Smooth muscle cell (in vitro differentiated cells): ENCODE results near the gene RPL36A. TPM values are rescaled to one million over a fixed set of nuclear protein-coding genes. Genes with fewer than 3 reads are reported as not detected.
A peak's percentile ranks its signal among the peaks of the same experiment; 100 is the strongest.

Experiments used
- DNase-seq: peaks from one replicate; lab custom pipeline; 2025; ENCODE audit not compliant: unreplicated experiment; lab: John Stamatoyannopoulos, UW
- H2AFZ ChIP-seq: fragments of 200-600 bp; sonication (generic); 2 replicates; pipeline ENCODE4 v1.6.0; 2016; ENCODE audit warnings: antibody characterized with exemption, low read depth, mild to moderate bottlenecking
- H3F3A ChIP-seq: fragments of 200-600 bp; sonication (generic); 2 replicates; pipeline ENCODE4 v1.6.0; 2017; ENCODE audit warnings: antibody characterized with exemption, low read depth
- H3K27ac ChIP-seq: fragments of 200-600 bp; sonication (generic); 2 replicates; pipeline ENCODE4 v1.5.1; 2016; ENCODE audit warnings: low read depth, mild to moderate bottlenecking
- H3K27me3 ChIP-seq: fragments of 200-600 bp; sonication (generic); 2 replicates; pipeline ENCODE4 v1.6.1; 2016; ENCODE audit warnings: low read depth, mild to moderate bottlenecking
- H3K36me3 ChIP-seq: fragments of 200-600 bp; sonication (generic); 2 replicates; pipeline ENCODE4 v1.5.1; 2016; ENCODE audit warnings: low read depth
- H3K4me1 ChIP-seq: fragments of 200-600 bp; sonication (generic); 2 replicates; pipeline ENCODE4 v1.5.1; 2016; ENCODE audit warnings: low read depth
- H3K4me2 ChIP-seq: fragments of 200-600 bp; sonication (generic); 2 replicates; pipeline ENCODE4 v1.6.0; 2016; ENCODE audit warnings: mild to moderate bottlenecking
- H3K4me3 ChIP-seq: fragments of 200-600 bp; sonication (generic); 2 replicates; pipeline ENCODE4 v1.5.1; 2016; ENCODE audit warnings: mild to moderate bottlenecking
- H3K79me2 ChIP-seq: fragments of 200-600 bp; sonication (generic); 2 replicates; pipeline ENCODE4 v1.6.0; 2016; ENCODE audit warnings: low read depth, mild to moderate bottlenecking
- H3K9ac ChIP-seq: fragments of 200-600 bp; sonication (generic); 2 replicates; pipeline ENCODE4 v1.6.0; 2016; ENCODE audit warnings: low read depth
- H3K9me3 ChIP-seq: fragments of 200-600 bp; sonication (generic); replicated peaks from 2 replicates; pipeline ENCODE4 v1.5.1; 2016; ENCODE audit warnings: low read depth
- H4K20me1 ChIP-seq: fragments of 200-600 bp; sonication (generic); 2 replicates; pipeline ENCODE4 v1.6.0; 2016; ENCODE audit warnings: low read depth
- WGBS: methylation state at CpG from one replicate; pipeline ENCODE4 v1.1.7; 2016; ENCODE audit warnings: low lambda C conversion rate; 5-methylcytosine and 5-hydroxymethylcytosine counted together
- polyA plus RNA-seq: library from polyadenylated mRNA; unstranded; fragments of >200 nt; fragmentation: Nextera tagmentation; extraction: Ambion mirVana; gene quantifications from 2 replicates; pipeline ENCODE4 v1.2.1, GENCODE V29; 2016
- total RNA-seq: library from RNA; depleted of rRNA; stranded (reverse); fragments of >200 nt; gene quantifications from 2 replicates; pipeline ENCODE4 v1.2.3, GENCODE V29; 2014
- TF ChIP-seq, protein P1 (sequence below): fragments of 200-600 bp; sonication (generic); IDR thresholded peaks from 2 replicates; pipeline ENCODE4 v1.5.1; 2017; ENCODE audit warnings: borderline replicate concordance, mild to moderate bottlenecking, antibody characterized with exemption; ENCODE audit not compliant: insufficient read depth, poor library complexity, severe bottlenecking

Gene RPL36A
- total and polyA plus RNA-seq, 2 experiments from 2014 or later, result 301 to 3,414 TPM

DNA sequence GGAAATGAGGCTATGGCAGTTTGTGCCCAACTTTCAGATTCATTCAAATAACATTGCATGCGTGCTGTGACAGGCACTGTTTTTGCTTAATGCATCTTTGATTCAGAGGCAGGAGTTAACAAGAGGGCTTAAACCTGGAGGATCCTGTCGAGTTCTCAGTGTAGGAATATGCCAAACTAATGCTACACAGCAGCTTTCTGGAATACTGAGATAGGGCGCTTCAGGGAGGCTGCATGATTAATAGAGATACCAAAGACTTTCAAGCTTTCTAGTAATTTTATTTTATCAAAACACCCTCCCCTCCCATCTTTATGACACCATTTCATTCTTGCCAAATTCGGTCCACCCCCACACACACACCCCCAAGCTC is 41.6 kb upstream of the RPL36A start:
- H3F3A ChIP-seq, result no peaks in the 10 kb centered on the region
- no peak overlapping the region for H3K27ac ChIP-seq
- no peak for DNase-seq
- no peaks in the 10 kb centered on the region for H3K27me3 ChIP-seq
- peaks cover 11% of the 10 kb centered on the region for H3K79me2 ChIP-seq
- H3K9ac ChIP-seq, result no peak overlapping the region
- peak overlapping the region; percentile 96 for H2AFZ ChIP-seq
- WGBS, result 63% methylated on average over 4 of the region's 4 CpGs
- H3K36me3 ChIP-seq, result no peaks in the 10 kb centered on the region
- peak overlapping the region; percentile 87 for H3K4me3 ChIP-seq
- H3K9me3 ChIP-seq, result no peaks in the 10 kb centered on the region
- H3K4me2 ChIP-seq, result peak overlapping the region; percentile 84
- H3K4me1 ChIP-seq, result peaks cover 4% of the 10 kb centered on the region
- no peaks in the 10 kb centered on the region for H4K20me1 ChIP-seq
- TF ChIP-seq, protein P1, sequence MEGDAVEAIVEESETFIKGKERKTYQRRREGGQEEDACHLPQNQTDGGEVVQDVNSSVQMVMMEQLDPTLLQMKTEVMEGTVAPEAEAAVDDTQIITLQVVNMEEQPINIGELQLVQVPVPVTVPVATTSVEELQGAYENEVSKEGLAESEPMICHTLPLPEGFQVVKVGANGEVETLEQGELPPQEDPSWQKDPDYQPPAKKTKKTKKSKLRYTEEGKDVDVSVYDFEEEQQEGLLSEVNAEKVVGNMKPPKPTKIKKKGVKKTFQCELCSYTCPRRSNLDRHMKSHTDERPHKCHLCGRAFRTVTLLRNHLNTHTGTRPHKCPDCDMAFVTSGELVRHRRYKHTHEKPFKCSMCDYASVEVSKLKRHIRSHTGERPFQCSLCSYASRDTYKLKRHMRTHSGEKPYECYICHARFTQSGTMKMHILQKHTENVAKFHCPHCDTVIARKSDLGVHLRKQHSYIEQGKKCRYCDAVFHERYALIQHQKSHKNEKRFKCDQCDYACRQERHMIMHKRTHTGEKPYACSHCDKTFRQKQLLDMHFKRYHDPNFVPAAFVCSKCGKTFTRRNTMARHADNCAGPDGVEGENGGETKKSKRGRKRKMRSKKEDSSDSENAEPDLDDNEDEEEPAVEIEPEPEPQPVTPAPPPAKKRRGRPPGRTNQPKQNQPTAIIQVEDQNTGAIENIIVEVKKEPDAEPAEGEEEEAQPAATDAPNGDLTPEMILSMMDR, result no peak

DNA sequence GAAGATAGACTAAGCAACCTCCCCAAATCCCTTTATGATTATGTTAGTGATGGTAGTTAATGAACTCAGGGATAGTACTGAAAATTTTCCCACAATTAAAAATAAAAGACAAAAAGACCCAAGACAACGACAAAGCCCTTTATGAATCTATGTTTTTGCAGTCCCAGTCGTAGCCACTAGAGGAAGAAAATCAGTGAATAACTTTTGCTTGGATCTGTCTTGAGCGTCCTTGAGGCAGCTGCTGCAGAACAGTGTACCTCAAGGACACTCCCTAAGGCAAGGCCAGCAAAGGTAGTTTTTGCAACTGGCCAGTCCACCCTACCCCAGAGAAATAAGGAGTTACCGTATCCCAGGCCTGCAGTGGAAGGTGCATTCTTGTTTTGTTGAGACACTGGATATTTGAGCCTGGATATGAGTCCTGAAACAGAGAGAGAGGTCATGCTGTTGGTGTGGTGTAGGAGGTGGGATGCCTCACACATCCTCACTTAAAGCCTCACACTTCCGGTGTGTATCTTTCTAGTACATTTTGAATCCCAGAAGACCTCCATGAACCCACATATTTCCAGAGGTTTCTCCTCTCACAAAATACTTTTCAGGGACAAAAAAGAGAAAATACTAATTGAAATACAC is 33.5 kb upstream of the RPL36A start:
- TF ChIP-seq, protein P1, result peak; percentile 28
- no peaks in the 10 kb centered on the region for H3K79me2 ChIP-seq
- no peak overlapping the region for H2AFZ ChIP-seq
- no peaks in the 10 kb centered on the region for H3K4me1 ChIP-seq
- no peaks in the 10 kb centered on the region for H3K36me3 ChIP-seq
- H3K4me2 ChIP-seq, result no peak overlapping the region
- 48% methylated on average over 5 of the region's 5 CpGs for WGBS
- no peaks in the 10 kb centered on the region for H3K27me3 ChIP-seq
- H3K9ac ChIP-seq, result no peak overlapping the region
- no peak overlapping the region for H3K27ac ChIP-seq
- DNase-seq, result no peak
- no peak overlapping the region for H3K4me3 ChIP-seq
- no peaks in the 10 kb centered on the region for H4K20me1 ChIP-seq
- H3K9me3 ChIP-seq, result no peaks in the 10 kb centered on the region
- no peaks in the 10 kb centered on the region for H3F3A ChIP-seq

DNA sequence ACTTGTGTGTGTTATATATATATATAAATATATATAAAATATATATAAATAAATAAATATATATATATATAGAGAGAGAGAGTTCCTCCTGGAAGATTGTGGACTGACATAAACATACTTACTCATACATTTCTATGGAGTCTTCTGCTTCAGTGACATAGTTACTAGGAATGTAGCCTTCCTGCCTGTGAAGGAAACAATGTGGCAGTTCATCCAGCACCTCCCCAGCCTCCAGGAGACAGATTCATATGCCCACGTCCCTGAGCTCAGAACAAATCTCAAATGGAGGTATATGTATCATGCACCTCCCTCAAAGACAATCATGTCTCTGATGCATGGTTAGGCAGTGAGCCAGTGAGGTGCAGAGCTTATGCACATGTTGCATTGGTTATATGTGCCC is 30.8 kb upstream of the RPL36A start:
- Histone ChIP-seq H3K27ac (no peak overlapping the region), H3F3A (no peaks in the 10 kb centered on the region), H3K9ac (no peak overlapping the region), H4K20me1 (no peaks in the 10 kb centered on the region), H3K9me3 (no peaks in the 10 kb centered on the region), H3K4me2 (no peak overlapping the region), H2AFZ (no peak overlapping the region), H3K4me1 (no peaks in the 10 kb centered on the region), H3K79me2 (no peaks in the 10 kb centered on the region), H3K27me3 (no peaks in the 10 kb centered on the region), H3K36me3 (no peaks in the 10 kb centered on the region), H3K4me3 (no peak overlapping the region)
- 62% methylated on average over 1 of the region's 1 CpG for WGBS
- no peak for DNase-seq
- TF ChIP-seq, protein P1, result no peak

DNA sequence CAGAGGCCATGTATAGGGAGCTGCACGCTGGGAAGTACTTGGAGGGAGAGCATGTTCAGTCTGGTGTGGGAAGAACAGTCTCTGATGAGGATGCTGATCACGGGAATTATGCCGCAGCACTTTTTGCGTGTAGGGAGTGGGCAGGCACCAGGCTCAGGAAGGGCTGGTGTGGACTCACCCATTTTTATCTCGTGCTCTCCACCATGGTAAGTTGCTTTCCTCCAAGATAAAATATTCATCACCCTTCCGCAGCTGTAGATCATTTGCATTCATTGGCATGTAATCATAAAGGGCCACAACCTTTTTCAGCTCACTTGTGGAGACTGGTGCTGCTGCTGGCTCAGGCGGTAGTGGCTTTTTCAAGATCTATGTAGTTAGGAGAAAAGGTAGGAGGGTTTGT is 30.4 kb upstream of the RPL36A start:
- TF ChIP-seq, protein P1, result no peak
- Histone ChIP-seq H3K4me2 (no peak overlapping the region), H3K27me3 (no peaks in the 10 kb centered on the region), H3K27ac (no peak overlapping the region), H3K36me3 (no peaks in the 10 kb centered on the region), H3K79me2 (no peaks in the 10 kb centered on the region), H3K4me1 (no peaks in the 10 kb centered on the region), H4K20me1 (no peaks in the 10 kb centered on the region), H3K4me3 (no peak overlapping the region), H3K9ac (no peak overlapping the region), H3F3A (no peaks in the 10 kb centered on the region), H3K9me3 (no peaks in the 10 kb centered on the region), H2AFZ (no peak overlapping the region)
- WGBS, result 60% methylated on average over 7 of the region's 7 CpGs
- no peak for DNase-seq
